ENCODE data around the gene PLK3.

DNA sequence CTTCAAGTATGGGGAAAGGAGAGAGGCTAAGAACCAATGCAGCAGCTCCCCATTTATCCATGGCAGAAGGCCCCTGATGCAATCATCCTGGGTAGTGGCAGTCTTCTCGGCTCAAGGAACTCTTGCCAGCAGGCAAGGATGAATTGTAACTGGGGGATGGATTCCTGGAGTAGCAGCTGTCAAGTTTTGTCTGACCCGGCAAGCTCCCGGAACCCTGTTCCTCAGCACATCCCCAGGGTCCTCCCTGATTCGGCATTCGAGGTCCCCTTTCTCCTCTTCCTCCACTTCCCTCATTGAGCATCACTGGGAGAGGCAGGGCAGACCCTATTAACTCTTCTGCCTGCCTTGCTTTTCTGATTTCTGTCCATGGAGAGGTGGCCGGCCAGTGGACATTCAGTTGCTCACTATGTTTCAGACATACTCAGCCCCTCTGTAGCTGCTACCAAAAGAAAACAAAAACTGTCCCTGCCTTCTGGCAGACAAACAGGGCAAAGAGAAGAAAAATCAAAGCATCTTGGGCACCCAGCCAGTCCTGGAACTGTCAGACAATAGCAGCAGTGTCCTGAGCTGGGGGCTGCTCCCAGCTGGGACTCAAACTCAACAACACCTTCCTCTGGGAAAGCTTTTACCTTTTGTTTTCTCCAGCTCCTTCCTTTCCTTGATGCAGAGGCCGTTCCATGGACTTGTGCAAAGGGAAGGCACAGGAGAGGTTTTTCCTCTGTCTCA, 48.4 kb downstream of the PLK3 start:
- TF ChIP-seq CBX8 (IDR thresholded peaks at IDR 0.05) (no peak), JUNB (IDR thresholded peaks at IDR 0.05) (no peak), ZNF302 (CRISPR knock-in tag; IDR thresholded peaks at IDR 0.05) (no peak), CEBPB (IDR thresholded peaks at IDR 0.05) (no peak), MYC (IDR thresholded peaks at IDR 0.05; ENCODE audit: borderline replicate concordance, low read length) (no peak), POLR2AphosphoS2 (conservative IDR thresholded peaks at IDR 0.05; ENCODE audit: low read length) (no peak), CHD2 (IDR thresholded peaks at IDR 0.05; ENCODE audit: low read length, partially characterized antibody) (no peak), POLR2A (IDR thresholded peaks at IDR 0.05; ENCODE audit: low read length) (no peak), SMC3 (IDR thresholded peaks at IDR 0.05) (no peak)
- TF ChIP-seq, protein P1, sequence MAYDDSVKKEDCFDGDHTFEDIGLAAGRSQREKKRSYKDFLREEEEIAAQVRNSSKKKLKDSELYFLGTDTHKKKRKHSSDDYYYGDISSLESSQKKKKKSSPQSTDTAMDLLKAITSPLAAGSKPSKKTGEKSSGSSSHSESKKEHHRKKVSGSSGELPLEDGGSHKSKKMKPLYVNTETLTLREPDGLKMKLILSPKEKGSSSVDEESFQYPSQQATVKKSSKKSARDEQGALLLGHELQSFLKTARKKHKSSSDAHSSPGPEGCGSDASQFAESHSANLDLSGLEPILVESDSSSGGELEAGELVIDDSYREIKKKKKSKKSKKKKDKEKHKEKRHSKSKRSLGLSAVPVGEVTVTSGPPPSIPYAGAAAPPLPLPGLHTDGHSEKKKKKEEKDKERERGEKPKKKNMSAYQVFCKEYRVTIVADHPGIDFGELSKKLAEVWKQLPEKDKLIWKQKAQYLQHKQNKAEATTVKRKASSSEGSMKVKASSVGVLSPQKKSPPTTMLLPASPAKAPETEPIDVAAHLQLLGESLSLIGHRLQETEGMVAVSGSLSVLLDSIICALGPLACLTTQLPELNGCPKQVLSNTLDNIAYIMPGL (CRISPR knock-in tag; IDR thresholded peaks at IDR 0.05; ENCODE audit: borderline replicate concordance): no peak
- TF ChIP-seq, protein P2, sequence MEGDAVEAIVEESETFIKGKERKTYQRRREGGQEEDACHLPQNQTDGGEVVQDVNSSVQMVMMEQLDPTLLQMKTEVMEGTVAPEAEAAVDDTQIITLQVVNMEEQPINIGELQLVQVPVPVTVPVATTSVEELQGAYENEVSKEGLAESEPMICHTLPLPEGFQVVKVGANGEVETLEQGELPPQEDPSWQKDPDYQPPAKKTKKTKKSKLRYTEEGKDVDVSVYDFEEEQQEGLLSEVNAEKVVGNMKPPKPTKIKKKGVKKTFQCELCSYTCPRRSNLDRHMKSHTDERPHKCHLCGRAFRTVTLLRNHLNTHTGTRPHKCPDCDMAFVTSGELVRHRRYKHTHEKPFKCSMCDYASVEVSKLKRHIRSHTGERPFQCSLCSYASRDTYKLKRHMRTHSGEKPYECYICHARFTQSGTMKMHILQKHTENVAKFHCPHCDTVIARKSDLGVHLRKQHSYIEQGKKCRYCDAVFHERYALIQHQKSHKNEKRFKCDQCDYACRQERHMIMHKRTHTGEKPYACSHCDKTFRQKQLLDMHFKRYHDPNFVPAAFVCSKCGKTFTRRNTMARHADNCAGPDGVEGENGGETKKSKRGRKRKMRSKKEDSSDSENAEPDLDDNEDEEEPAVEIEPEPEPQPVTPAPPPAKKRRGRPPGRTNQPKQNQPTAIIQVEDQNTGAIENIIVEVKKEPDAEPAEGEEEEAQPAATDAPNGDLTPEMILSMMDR (IDR thresholded peaks at IDR 0.05): no peak
- TF ChIP-seq, protein P3, sequence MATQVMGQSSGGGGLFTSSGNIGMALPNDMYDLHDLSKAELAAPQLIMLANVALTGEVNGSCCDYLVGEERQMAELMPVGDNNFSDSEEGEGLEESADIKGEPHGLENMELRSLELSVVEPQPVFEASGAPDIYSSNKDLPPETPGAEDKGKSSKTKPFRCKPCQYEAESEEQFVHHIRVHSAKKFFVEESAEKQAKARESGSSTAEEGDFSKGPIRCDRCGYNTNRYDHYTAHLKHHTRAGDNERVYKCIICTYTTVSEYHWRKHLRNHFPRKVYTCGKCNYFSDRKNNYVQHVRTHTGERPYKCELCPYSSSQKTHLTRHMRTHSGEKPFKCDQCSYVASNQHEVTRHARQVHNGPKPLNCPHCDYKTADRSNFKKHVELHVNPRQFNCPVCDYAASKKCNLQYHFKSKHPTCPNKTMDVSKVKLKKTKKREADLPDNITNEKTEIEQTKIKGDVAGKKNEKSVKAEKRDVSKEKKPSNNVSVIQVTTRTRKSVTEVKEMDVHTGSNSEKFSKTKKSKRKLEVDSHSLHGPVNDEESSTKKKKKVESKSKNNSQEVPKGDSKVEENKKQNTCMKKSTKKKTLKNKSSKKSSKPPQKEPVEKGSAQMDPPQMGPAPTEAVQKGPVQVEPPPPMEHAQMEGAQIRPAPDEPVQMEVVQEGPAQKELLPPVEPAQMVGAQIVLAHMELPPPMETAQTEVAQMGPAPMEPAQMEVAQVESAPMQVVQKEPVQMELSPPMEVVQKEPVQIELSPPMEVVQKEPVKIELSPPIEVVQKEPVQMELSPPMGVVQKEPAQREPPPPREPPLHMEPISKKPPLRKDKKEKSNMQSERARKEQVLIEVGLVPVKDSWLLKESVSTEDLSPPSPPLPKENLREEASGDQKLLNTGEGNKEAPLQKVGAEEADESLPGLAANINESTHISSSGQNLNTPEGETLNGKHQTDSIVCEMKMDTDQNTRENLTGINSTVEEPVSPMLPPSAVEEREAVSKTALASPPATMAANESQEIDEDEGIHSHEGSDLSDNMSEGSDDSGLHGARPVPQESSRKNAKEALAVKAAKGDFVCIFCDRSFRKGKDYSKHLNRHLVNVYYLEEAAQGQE (IDR thresholded peaks at IDR 0.05): no peak
